ENCODE results near the gene CBLIF. TPM values are rescaled to one million over a fixed set of nuclear protein-coding genes. Genes with fewer than 3 reads are reported as not detected.
"Not testable (repeated sequence)": the region's sequence is repeated elsewhere in the genome, so short reads cannot be mapped to it uniquely, and the experiment has no call there.

Gene CBLIF
- not detected for total RNA-seq

GRCh38 chr11:59845399-59845798 lies at the start of gene CBLIF:
TSS of gene CBLIF (minus strand) at chr11:59845499. CDS start at chr11:59845453, 46 bp downstream.
- FAIRE-seq (no peak), DNase-seq (ENCODE audit: low spot score in 2 of 2) (no peak)

GRCh38 chr11:59894616-59895015 lies 49.3 kb upstream of the CBLIF start:
- no peak for FAIRE-seq
- DNase-seq (ENCODE audit: low spot score in 2 of 2), result no peak

GRCh38 chr11:59891781-59892181 lies 46.5 kb upstream of the CBLIF start:
- no peak for FAIRE-seq

GRCh38 chr11:59887156-59887555 lies 41.9 kb upstream of the CBLIF start:
- not testable (repeated sequence) for DNase-seq (ENCODE audit: low spot score in 2 of 2); FAIRE-seq

More at GRCh38 chr11:59891781-59892181, 46.5 kb upstream of the CBLIF start:
- no peak for DNase-seq (ENCODE audit: low spot score in 2 of 2)

- DNase-seq (ENCODE audit: low spot score in 2 of 2) (no peak), FAIRE-seq (no peak)
These were observed 38.3 kb upstream of the CBLIF start for GRCh38 chr11:59883597-59883996.

GRCh38 chr11:59879567-59879966 lies 34.3 kb upstream of the CBLIF start:
- DNase-seq (ENCODE audit: low spot score in 2 of 2) (no peak), FAIRE-seq (no peak)

GRCh38 chr11:59878575-59878974 lies 33.3 kb upstream of the CBLIF start, which contains the start of gene OOSP3:
TSS of gene OOSP3 (plus strand) at chr11:59878782. CDS start at chr11:59878809, 27 bp downstream.
- DNase-seq (ENCODE audit: low spot score in 2 of 2) (no peak), FAIRE-seq (no peak)

GRCh38 chr11:59877784-59878183 lies 32.5 kb upstream of the CBLIF start:
- FAIRE-seq (no peak), DNase-seq (ENCODE audit: low spot score in 2 of 2) (no peak)

- FAIRE-seq, result no peak
- DNase-seq (ENCODE audit: low spot score in 2 of 2), result no peak
These were observed 32.0 kb upstream of the CBLIF start for GRCh38 chr11:59877325-59877724.

- FAIRE-seq (no peak), DNase-seq (ENCODE audit: low spot score in 2 of 2) (no peak)
These were observed 30.7 kb upstream of the CBLIF start for GRCh38 chr11:59875856-59876519.

- no peak for FAIRE-seq
These were observed 26.8 kb upstream of the CBLIF start for GRCh38 chr11:59872076-59872475.

GRCh38 chr11:59867946-59868345 lies 22.6 kb upstream of the CBLIF start:
- FAIRE-seq (no peak), DNase-seq (ENCODE audit: low spot score in 2 of 2) (no peak)

More at GRCh38 chr11:59872076-59872475, 26.8 kb upstream of the CBLIF start:
- no peak for DNase-seq (ENCODE audit: low spot score in 2 of 2)

- DNase-seq (ENCODE audit: low spot score in 2 of 2) (no peak), FAIRE-seq (no peak)
These were observed 21.5 kb upstream of the CBLIF start for GRCh38 chr11:59866836-59867235.

- no peak for FAIRE-seq
- no peak for DNase-seq (ENCODE audit: low spot score in 2 of 2)
These were observed 21.1 kb upstream of the CBLIF start, which contains the start of gene TCN1 for GRCh38 chr11:59866397-59866796. TSS of gene TCN1 (minus strand) at chr11:59866487. CDS start at chr11:59866470, 17 bp downstream.

- FAIRE-seq, result no peak
- peak in 1 of 2 donors; percentile 1 for DNase-seq (ENCODE audit: low spot score in 2 of 2)
These were observed 19.7 kb upstream of the CBLIF start for GRCh38 chr11:59865031-59865430.

- DNase-seq (ENCODE audit: low spot score in 2 of 2), result no peak
- FAIRE-seq, result no peak
These were observed 17.0 kb upstream of the CBLIF start for GRCh38 chr11:59862252-59862651.

- DNase-seq (ENCODE audit: low spot score in 2 of 2) (no peak), FAIRE-seq (no peak)
These were observed 14.4 kb upstream of the CBLIF start for GRCh38 chr11:59859673-59860072.

- DNase-seq (ENCODE audit: low spot score in 2 of 2), result no peak
- FAIRE-seq, result no peak
These were observed 12.4 kb upstream of the CBLIF start for GRCh38 chr11:59857439-59858434.

GRCh38 chr11:59854871-59855270 lies 9.6 kb upstream of the CBLIF start:
- FAIRE-seq (no peak), DNase-seq (ENCODE audit: low spot score in 2 of 2) (no peak)

GRCh38 chr11:59851416-59851815 lies 6.1 kb upstream of the CBLIF start:
- DNase-seq (ENCODE audit: low spot score in 2 of 2); FAIRE-seq: not testable (repeated sequence)

- not testable (repeated sequence) for DNase-seq (ENCODE audit: low spot score in 2 of 2); FAIRE-seq
These were observed 4.3 kb upstream of the CBLIF start for GRCh38 chr11:59849551-59849950.

Data from frontal cortex (tissue), 4 donors.